ENCODE data around the gene PTCHD4. TPM values are rescaled to one million over a fixed set of nuclear protein-coding genes. Genes with fewer than 3 reads are reported as not detected.

The PTCHD4 gene
- polyA plus RNA-seq, 1 experiment = 2.9 TPM

GRCh38 chr6:48078120-48078519, 32.9 kb downstream of the PTCHD4 start:
- CTCF ChIA-PET = no interaction called here
- no peaks in the 10 kb centered on the region for H3K27me3 ChIP-seq (ENCODE audit: control insufficient read depth, insufficient read depth, low read length)
- TF ChIP-seq CTCF (IDR thresholded peaks at IDR 0.05; ENCODE audit: low read depth, low read length) = no peak
- H3K9me3 ChIP-seq (ENCODE audit: control insufficient read depth, insufficient read depth, low read length) = no peaks in the 10 kb centered on the region
- H3K4me3 ChIP-seq (ENCODE audit: low read depth, low read length) = no peak overlapping the region
- no peak for DNase-seq (ENCODE audit: low read depth, low spot score)
- no peak overlapping the region for H3K27ac ChIP-seq (ENCODE audit: low read depth, low read length)
- POLR2A ChIA-PET = no interaction called here

- CTCF ChIA-PET = no interaction called here
- H3K27me3 ChIP-seq (ENCODE audit: control insufficient read depth, insufficient read depth, low read length) = no peaks in the 10 kb centered on the region
- no peak for TF ChIP-seq CTCF (IDR thresholded peaks at IDR 0.05; ENCODE audit: low read depth, low read length)
- POLR2A ChIA-PET = no interaction called here
- H3K9me3 ChIP-seq (ENCODE audit: control insufficient read depth, insufficient read depth, low read length) = no peaks in the 10 kb centered on the region
- DNase-seq (ENCODE audit: low read depth, low spot score) = no peak
- no peak overlapping the region for H3K27ac ChIP-seq (ENCODE audit: low read depth, low read length)
- no peak overlapping the region for H3K4me3 ChIP-seq (ENCODE audit: low read depth, low read length)
Measured at GRCh38 chr6:48075181-48075580, 35.8 kb downstream of the PTCHD4 start.

GRCh38 chr6:48073976-48074767, 36.8 kb downstream of the PTCHD4 start:
- Histone ChIP-seq H3K4me3 (ENCODE audit: low read depth, low read length) (no peak overlapping the region), H3K27me3 (ENCODE audit: control insufficient read depth, insufficient read depth, low read length) (peaks cover 7% of the 10 kb centered on the region), H3K27ac (ENCODE audit: low read depth, low read length) (no peak overlapping the region), H3K9me3 (ENCODE audit: control insufficient read depth, insufficient read depth, low read length) (no peaks in the 10 kb centered on the region)
- no peak for TF ChIP-seq CTCF (IDR thresholded peaks at IDR 0.05; ENCODE audit: low read depth, low read length)
- no peak for DNase-seq (ENCODE audit: low read depth, low spot score)
- ChIA-PET CTCF (no interaction called here), POLR2A (no interaction called here)

- CTCF ChIA-PET = no interaction called here
- Histone ChIP-seq H3K27me3 (ENCODE audit: control insufficient read depth, insufficient read depth, low read length) (peaks cover 16% of the 10 kb centered on the region), H3K9me3 (ENCODE audit: control insufficient read depth, insufficient read depth, low read length) (no peaks in the 10 kb centered on the region; the same call in 1 of the 2 replicates), H3K4me3 (ENCODE audit: low read depth, low read length) (no peak overlapping the region), H3K27ac (ENCODE audit: low read depth, low read length) (no peak overlapping the region)
- POLR2A ChIA-PET = no interaction called here
- TF ChIP-seq CTCF (IDR thresholded peaks at IDR 0.05; ENCODE audit: low read depth, low read length) = no peak
- no peak for DNase-seq (ENCODE audit: low read depth, low spot score)
Measured at GRCh38 chr6:48071833-48072232, 39.2 kb downstream of the PTCHD4 start.

- POLR2A ChIA-PET = no interaction called here
- no peaks in the 10 kb centered on the region; the same call in 1 of the 2 replicates for H3K9me3 ChIP-seq (ENCODE audit: control insufficient read depth, insufficient read depth, low read length)
- DNase-seq (ENCODE audit: low read depth, low spot score) = no peak
- no peak overlapping the region for H3K27ac ChIP-seq (ENCODE audit: low read depth, low read length)
- TF ChIP-seq CTCF (IDR thresholded peaks at IDR 0.05; ENCODE audit: low read depth, low read length) = no peak
- CTCF ChIA-PET = interaction anchor here (0.6 kb wide), 1 partner anchor 17 kb away, joined by 4 read pairs; no protein-coding TSS in a partner anchor
- peaks cover 16% of the 10 kb centered on the region for H3K27me3 ChIP-seq (ENCODE audit: control insufficient read depth, insufficient read depth, low read length)
- no peak overlapping the region; the same call in 1 of the 2 replicates for H3K4me3 ChIP-seq (ENCODE audit: low read depth, low read length)
Measured at GRCh38 chr6:48069280-48069679, 41.7 kb downstream of the PTCHD4 start.
